H1 (cell line): ENCODE measurements around the gene EXOSC5. TPM values are rescaled to one million over a fixed set of nuclear protein-coding genes. Genes with fewer than 3 reads are reported as not detected.

Experiments used
- GABPA ChIP-seq: IDR thresholded peaks from 2 replicates; pipeline ENCODE4 v1.6.1; 2011; ENCODE audit warnings: mild to moderate bottlenecking, low read length, moderate library complexity, borderline replicate concordance; ENCODE audit not compliant: insufficient read depth
- KDM5A ChIP-seq: fragments of 200-600 bp; IDR thresholded peaks from 2 replicates; pipeline ENCODE4 v1.7.1; 2012; ENCODE audit warnings: mild to moderate bottlenecking, low read length, inconsistent platforms, mixed read lengths
- PHF8 ChIP-seq: fragments of 200-600 bp; sonication (generic); conservative IDR thresholded peaks from 2 replicates; pipeline ENCODE4 v1.7.1; 2012; ENCODE audit warnings: low read depth, mild to moderate bottlenecking, inconsistent platforms, low read length, moderate library complexity
- POLR2AphosphoS5 ChIP-seq: IDR thresholded peaks from 2 replicates; pipeline ENCODE4 v1.6.1; 2011; ENCODE audit warnings: low read depth, low read length
- RFX5 ChIP-seq: IDR thresholded peaks from 2 replicates; pipeline ENCODE4 v1.6.1; 2011; ENCODE audit warnings: low read depth, low read length, improper control_type of control experiment, borderline replicate concordance
- TAF7 ChIP-seq: optimal IDR thresholded peaks from 2 replicates; pipeline ENCODE3; 2011; ENCODE audit warnings: low read depth, mild to moderate bottlenecking, inconsistent platforms, low read length, moderate library complexity, borderline replicate concordance
- YY1 ChIP-seq: IDR thresholded peaks from 2 replicates; pipeline ENCODE4 v1.6.1; 2011; ENCODE audit warnings: low read depth, mild to moderate bottlenecking, low read length
- polyA plus RNA-seq, 7 experiments: library from polyadenylated mRNA; depleted of rRNA in 3 of 7; stranded (reverse) in 5 of 7; unstranded in 2 of 7; fragments of >200 nt in 5 of 7; fragments of 200-250 nt in 2 of 7; gene quantifications; 1 replicate in 5 of 7; 2 replicates in 1 of 7; 4 replicates in 1 of 7; pipeline versions ENCODE4 v1.2.1 to v1.2.3, GENCODE V29; 2011 to 2013; ENCODE audit warnings: missing spikeins in 2 of 7, mixed read lengths in 2 of 7
- total RNA-seq: library from RNA; stranded (reverse); fragmentation: NEBNext Ultra II Directional; extraction: Animal tissue kit (Norgen Biotek cat#: 25700); gene quantifications from 2 replicates; pipeline ENCODE4 v1.2.1, GENCODE V29; 2021
- TF ChIP-seq, protein P1 (sequence below): IDR thresholded peaks from 2 replicates; pipeline ENCODE4 v1.6.1; 2011; ENCODE audit warnings: low read depth, mild to moderate bottlenecking, low read length; ENCODE audit not compliant: insufficient read depth

Gene EXOSC5
- total and polyA plus RNA-seq, 2 of the 8 experiments (the other 6 are each of a cell fraction or from before 2014, with no cell fraction given), result 56.2 to 92.8 TPM

DNA sequence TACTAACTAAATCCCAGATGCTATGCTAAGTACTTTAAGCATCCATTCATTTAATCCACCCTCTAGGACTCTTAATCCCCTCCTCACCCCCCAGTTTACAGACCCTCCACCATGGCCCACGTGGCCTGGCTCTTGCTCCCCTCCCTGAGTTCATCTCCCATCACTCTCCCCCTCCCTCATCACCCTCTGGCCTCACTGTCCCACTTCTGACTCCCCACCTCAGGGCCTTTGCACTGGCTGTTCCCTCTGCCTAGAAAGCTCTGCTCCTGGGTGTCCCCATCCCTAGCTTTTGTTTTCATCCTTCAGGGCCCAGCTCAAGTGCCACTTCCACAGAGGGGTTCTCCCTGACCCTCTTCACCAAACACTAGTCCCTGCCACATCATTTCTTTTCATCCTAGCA, 37.4 kb downstream of the EXOSC5 start (continued):
- TF ChIP-seq RFX5 (no peak), GABPA (no peak), TAF7 (no peak), KDM5A (no peak), POLR2AphosphoS5 (no peak), PHF8 (no peak), YY1 (no peak)
- TF ChIP-seq, protein P1, sequence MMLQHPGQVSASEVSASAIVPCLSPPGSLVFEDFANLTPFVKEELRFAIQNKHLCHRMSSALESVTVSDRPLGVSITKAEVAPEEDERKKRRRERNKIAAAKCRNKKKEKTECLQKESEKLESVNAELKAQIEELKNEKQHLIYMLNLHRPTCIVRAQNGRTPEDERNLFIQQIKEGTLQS, result no peak
